Measurements from ENCODE around the gene DHRS7. TPM values are rescaled to one million over a fixed set of nuclear protein-coding genes. Genes with fewer than 3 reads are reported as not detected.

The DHRS7 gene
- total and polyA plus RNA-seq, 2 donors (not counting 3 experiments of a cell fraction or from before 2014, with no cell fraction given) = 28.6 to 29.3 TPM

GRCh38 chr14:60188115-60188514, 22.9 kb upstream of the DHRS7 start:
- Histone ChIP-seq H3K4me3 (replicated peaks in 1 of 3; ENCODE audit: insufficient read depth in 1 of 3, low read depth in 1 of 3, low read length in 3 of 3) (no peak overlapping the region), H3K9me3 (replicated peaks; ENCODE audit: control insufficient read depth, insufficient read depth, low read length) (no peaks in the 10 kb centered on the region), H3K4me1 (ENCODE audit: control insufficient read depth, extremely low read depth, insufficient read depth, low read length) (no peaks in the 10 kb centered on the region), H3K4me2 (ENCODE audit: insufficient read depth, low read length) (no peak overlapping the region), H2AFZ (ENCODE audit: low read depth, low read length) (no peak overlapping the region), H3K36me3 (ENCODE audit: control insufficient read depth in 2 of 2, extremely low read depth in 1 of 2, insufficient read depth in 2 of 2, low read length in 2 of 2) (no peaks in the 10 kb centered on the region), H3K27me3 (ENCODE audit: control insufficient read depth in 2 of 2, insufficient read depth in 2 of 2, low read length in 2 of 2) (peaks cover 10 to 11% of the 10 kb centered on the region in 2 experiments), H3K27ac (ENCODE audit: insufficient read depth, low read depth, low read length) (no peak overlapping the region), H3K79me2 (ENCODE audit: control insufficient read depth, insufficient read depth, low read length) (no peaks in the 10 kb centered on the region), H4K20me1 (replicated peaks; ENCODE audit: control insufficient read depth, extremely low read depth, insufficient read depth, low read length) (no peaks in the 10 kb centered on the region), H3K9me1 (replicated peaks; ENCODE audit: control insufficient read depth, extremely low read depth, insufficient read depth, low read length) (no peaks in the 10 kb centered on the region), H3K9ac (replicated peaks; ENCODE audit: extremely low read depth, insufficient read depth, low read length) (no peak overlapping the region)
- ChIA-PET CTCF (interaction anchor here (0.6 to 9.0 kb wide), 5 partner anchors 61 to 374 kb away, joined by 3 to 324 read pairs (median 6); partner anchors contain the start of gene PPM1A), POLR2A (no interaction called here)
- FAIRE-seq (no peak), DNase-seq (ENCODE audit: low read depth, low spot score) (no peak)
- no TSS peak for BruUV-seq (replicated peaks)
- dilution Hi-C loops (cut with MboI; ENCODE audit: extremely low pct_ligation_motif_present, low sequenced_read_pairs) (no loop called here), intact Hi-C loops (cut with micrococcal nuclease) (loop anchor here (2.0 kb wide), 1 partner anchor 371 kb away; no protein-coding TSS in a partner anchor)
- TF ChIP-seq FOS (IDR thresholded peaks at IDR 0.05; ENCODE audit: borderline replicate concordance, insufficient read depth, low read length) (no peak), POLR2A (IDR thresholded peaks at IDR 0.05; ENCODE audit: low read depth, low read length) (no peak), MAX (IDR thresholded peaks at IDR 0.05; ENCODE audit: insufficient read depth, insufficient read length) (no peak), EZH2 (IDR thresholded peaks at IDR 0.05; ENCODE audit: borderline replicate concordance, low read depth, low read length, severe bottlenecking) (no peak), GATA2 (IDR thresholded peaks at IDR 0.05; ENCODE audit: insufficient read depth, insufficient read length, low read depth, low read length) (no peak), JUN (IDR thresholded peaks at IDR 0.05; ENCODE audit: borderline replicate concordance, insufficient read depth, insufficient read length, low read depth) (no peak), CTCF (IDR thresholded peaks at IDR 0.05; ENCODE audit: extremely low read depth in 1 of 2, insufficient read depth in 1 of 2, low read depth in 1 of 2, low read length in 2 of 2) (no peak), POLR2AphosphoS5 (IDR thresholded peaks at IDR 0.05; ENCODE audit: insufficient read depth, low read depth, low read length) (no peak), MYC (IDR thresholded peaks at IDR 0.05; ENCODE audit: low read depth, low read length) (no peak)
